GM20431 (cell line): ENCODE data around the gene SLA2.
"Not testable (repeated sequence)": the region's sequence is repeated elsewhere in the genome, so short reads cannot be mapped to it uniquely, and the experiment has no call there.

Experiments
- in situ Hi-C: fragments of 300-500 bp; cut with MseI, MboI; formaldehyde crosslinking; loops from one replicate; pipeline ENCODE4 v1.15.0; 2020; ENCODE audit warnings: low sequenced_read_pairs; ENCODE audit not compliant: unreplicated experiment

The SLA2 gene

DNA sequence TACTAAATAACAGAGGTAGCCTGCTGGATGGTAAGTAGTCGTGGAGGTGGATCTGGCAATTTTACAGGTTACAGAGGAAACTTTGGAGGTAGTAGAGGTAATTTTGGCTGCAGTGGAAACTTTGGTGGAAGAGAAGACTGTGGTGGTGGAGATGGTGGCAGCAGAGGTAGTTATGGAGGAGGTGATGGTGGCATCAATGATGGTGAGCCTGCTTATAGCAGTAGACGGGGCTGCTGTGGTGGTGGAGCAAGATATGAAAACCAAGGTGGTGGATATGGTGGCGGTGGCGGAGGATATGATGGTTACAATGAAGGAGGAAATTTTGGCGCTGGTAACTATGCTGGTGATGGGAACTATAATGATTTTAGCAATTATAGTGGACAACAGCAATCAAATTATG is 25.1 kb downstream of the SLA2 start:
- in situ Hi-C loops = no loop called here

DNA sequence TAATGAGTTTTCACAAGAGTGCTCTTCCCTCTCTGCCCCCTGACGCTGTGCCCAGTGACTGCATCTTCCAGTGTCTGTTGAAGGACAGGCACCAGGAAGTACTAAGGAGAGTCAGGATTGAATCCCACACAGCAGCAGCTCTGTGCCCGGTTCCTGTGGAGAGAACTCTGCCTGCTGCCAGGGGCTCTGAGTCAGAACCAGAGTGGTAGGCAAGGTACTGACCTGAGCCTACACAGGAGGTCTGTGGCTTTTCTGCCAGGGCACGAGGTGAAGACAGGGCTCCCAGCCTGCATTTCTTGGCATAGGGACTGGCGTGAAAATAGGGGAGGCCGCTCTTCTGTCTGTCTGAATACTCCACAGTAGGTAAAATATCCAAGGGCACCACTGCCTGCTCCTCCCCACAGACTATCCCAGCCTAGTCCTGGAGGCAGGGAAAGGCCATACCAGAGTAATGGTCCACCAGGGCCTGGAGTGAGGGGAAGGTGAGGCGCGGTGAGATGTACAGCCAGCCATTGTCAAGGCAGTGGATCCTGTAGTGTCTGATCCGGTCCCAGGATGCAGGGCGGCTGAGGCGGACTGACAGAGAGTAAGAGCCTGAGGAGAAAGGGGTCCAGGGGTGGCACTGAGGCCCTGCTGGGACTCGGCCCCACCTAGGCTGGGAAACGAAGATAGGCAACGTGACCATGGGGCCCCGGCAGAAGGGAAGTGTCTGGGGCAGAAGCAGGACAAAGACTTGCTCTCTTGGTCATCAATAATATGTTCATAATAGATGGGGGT is 31.0 kb downstream of the SLA2 start:
- in situ Hi-C loops = no loop called here

DNA sequence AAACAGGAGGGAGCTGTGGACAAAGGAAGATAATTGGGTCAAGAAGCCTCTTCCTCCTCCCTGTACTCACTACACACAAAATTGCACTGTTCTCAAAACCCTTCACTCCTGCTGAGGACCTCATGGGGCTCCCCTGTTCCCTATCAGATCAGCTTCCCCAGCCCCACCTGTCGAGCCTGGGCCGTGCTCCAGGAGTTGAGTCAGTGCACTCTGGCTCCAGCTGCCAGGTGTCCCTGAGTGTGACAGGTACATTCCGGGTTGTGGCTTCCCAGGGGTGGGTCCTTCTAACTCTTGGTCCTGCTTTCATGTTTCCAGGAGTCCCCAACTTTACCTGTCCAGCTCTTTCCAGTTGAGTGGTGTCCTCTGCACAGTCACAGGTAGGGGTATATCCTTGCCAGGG is 32.0 kb downstream of the SLA2 start:
- in situ Hi-C loops = no loop called here

DNA sequence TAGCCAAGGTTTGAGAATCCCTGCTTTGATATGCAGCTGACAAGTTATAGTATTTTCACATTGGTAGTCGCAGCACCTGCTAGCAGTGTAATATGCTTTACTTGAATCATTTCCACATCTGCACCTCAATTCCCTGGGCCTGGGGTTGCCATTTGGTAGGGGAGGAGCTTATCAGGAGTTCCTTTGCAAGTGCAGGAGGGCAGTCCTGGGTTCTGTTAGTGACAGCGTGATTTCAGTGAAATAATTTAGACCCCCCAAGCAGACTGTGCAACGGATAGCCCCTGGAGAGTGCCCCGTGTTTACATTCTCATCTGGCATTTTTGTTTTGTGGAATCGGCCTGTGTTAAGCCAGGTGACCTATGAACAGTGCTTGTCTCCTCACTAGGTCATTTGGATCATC is 34.4 kb downstream of the SLA2 start:
- in situ Hi-C loops = no loop called here

DNA sequence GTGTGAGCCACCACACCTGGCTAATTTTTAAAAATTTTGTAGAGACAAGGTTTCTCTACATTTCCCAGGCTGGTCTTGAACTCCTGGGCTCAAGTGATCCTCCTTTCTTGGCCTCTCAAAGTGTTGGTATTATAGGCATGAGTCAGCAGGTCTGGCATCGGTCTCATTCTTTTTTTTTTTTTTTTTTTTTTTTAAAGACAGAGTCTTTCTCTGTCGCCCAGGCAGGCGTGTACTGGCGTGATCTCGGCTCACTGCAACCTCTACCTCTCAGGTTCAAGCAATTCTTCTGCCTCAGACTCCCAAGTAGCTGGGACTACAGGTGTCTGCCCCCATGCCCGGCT is 37.6 kb downstream of the SLA2 start:
- in situ Hi-C loops = not testable (repeated sequence)

DNA sequence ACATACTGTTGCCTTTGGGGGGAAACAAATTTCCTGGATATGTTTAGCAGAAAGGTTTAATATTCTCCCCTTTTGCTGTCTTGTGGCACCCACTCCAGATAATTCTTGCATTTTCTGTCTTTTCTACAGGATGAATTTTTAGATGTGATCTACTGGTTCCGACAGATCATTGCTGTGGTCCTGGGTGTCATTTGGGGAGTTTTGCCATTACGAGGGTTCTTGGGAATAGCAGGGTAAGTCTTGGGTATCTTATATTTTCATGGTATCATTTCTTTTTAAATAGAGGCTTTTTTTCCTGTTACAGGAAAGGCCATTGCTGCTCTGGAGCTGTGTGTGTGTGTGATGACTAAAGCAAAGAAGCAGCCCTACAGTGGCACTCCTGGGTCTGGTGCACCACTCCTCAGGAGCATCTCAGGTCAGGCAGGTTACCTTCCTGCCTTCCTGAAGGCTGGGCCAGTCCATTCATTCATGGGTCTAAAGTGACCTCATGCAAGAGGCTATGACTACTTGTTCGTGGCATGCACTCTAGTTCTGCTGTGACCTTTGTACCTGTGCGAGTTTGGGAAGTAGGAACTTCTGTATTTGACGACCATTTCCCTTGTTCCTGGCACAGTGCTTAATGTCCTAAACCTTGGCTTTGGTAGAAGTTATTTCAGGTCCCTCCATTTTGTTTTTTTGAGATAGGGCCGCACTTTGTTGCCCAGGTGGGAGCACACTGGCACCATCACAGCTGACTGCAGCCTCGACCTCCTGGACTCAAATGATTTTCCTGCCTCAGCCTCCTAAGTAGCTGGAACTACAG is 38.2 kb downstream of the SLA2 start:
- in situ Hi-C loops = no loop called here

DNA sequence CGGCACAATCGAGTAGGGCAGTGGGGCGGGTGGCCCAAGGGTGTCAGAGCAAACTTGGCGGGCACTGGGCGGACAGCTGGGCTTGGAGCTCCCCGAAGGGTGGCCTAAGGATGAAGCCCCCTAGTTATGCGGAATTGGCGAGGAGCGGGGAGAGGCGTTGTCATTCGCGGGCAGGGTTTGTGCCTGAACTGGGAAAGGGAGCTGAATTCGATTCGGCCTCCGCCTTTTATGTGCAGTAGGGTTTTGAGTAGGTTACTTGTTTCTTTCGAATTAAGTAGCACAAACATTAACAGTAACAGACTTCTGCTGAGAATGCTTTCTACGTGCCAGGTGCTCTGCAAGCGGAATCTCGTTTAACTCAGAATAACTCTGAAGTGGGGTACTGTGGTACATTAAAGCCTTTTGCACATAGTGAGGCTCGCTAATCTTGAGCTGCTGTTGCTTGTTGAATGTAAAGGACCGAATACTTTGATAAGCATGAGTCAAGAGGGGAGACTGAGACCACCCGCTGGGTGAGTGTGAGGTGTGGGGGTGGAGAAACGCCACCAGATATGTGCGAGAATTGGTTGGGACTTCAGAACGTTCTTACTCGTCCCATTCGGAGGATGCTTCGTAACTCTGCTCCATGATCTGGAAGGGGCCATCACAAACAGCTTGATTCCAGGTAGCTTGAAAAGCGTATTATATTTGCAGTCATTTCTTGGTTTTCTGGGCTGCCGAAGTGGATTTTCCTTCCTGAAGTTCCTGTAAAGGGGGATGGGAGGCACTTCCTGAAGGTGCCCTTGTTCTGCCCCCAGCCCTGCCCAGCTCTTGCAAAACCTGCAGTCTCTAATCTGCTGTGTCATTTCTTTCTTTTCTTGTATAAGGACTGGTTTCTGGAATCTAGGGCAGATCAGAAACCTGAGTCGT is 39.6 kb downstream of the SLA2 start:
- in situ Hi-C loops = no loop called here

DNA sequence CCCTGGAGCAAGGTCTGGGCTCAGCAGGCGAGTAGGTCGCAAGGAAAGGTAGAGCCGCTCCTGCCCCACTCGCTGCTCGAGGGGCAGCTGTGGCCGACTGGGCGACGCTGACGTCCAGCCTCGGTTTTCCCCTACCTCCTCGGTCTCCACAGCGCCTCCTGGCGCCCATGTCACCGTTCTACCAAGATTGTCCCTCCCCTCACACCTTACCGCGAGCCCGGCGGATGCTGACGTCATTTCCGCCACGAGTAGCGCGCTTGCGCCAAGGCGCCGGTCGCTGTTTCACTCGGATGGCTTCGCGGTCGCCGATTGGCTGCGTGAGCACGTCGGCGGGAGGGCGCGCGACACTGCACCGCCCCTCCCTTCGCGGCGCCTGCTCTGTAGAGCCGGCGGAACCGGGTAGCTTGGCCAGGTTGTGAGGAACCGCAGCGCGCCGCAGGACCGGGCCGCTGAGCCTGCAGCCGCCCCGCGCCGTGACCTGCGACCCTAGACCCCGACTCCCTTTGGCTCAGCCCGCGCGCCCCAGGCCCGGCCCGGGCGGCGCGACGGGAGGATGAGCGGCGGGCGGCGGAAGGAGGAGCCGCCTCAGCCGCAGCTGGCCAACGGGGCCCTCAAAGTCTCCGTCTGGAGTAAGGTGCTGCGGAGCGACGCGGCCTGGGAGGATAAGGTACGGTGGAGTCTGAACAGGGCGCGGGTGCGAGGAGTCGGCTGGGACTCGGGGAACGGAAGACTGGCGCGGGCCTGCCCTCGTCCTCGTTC is 40.4 kb downstream of the SLA2 start, which contains the start of gene RAB5IF:
Gene RAB5IF (plus strand): TSS at position 381 of the 759 bp plus-strand sequence. CDS start 173 bp downstream, at position 554.
- in situ Hi-C loops = no loop called here

DNA sequence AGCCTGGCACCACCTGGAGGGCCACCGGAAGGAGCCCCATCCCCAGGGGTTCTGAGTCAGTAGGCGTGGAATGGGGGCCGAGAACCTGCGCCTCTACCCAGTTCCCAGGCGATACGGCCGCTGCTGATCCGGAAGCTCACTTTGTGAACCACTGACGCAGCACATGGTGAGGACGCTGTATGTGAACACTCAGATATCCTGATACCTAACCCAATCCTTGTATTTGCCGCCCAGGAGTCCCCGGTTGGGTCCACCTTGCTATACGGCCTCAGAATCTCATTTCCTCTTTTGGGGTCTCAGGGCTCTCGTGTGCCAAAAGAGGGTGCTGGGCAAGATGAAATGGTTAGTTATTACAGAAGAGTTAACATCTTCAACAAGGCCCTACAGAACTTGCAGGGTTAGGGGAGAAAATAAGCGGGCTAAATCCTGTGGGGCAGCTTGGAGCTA is 41.0 kb downstream of the SLA2 start:
- in situ Hi-C loops = no loop called here

DNA sequence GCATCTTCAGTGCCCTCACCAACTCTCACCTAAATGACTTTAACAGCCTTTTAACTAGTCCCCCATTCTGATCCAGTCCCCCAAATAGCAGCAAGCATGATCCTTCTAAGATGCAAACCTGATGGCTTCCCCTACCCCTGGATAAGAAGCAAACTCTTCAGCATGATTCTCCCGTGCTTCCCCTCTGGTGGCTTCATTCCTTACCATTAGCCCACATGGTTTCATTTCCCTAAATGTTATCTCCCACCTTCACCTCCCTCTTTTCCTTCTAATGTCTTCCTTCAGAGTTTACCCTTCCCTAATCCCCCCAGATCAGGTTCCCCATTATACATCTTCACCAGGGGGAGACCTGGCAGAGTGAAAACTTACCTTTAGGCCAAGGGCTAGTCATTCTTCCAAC is 44.5 kb downstream of the SLA2 start:
- in situ Hi-C loops = no loop called here

DNA sequence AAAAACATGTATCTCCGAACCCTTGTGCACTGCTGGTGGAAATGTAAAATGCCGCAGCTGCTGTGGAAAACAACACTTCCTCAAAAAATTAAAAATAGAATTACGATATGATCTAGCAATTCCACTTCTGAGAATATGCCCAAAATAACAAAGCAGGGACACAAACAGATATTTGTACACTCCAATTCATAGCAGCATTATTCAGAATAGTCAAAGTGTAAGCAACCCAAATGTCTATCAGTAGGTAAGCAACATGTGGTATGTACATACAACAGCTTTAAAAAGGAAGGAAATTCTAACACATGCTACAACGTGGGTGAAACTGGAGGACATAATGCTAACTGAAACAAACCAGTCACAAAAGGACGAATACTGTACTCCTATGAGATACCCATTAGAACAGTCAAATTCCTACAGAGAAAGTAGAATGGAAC is 46.1 kb downstream of the SLA2 start:
- in situ Hi-C loops = no loop called here

DNA sequence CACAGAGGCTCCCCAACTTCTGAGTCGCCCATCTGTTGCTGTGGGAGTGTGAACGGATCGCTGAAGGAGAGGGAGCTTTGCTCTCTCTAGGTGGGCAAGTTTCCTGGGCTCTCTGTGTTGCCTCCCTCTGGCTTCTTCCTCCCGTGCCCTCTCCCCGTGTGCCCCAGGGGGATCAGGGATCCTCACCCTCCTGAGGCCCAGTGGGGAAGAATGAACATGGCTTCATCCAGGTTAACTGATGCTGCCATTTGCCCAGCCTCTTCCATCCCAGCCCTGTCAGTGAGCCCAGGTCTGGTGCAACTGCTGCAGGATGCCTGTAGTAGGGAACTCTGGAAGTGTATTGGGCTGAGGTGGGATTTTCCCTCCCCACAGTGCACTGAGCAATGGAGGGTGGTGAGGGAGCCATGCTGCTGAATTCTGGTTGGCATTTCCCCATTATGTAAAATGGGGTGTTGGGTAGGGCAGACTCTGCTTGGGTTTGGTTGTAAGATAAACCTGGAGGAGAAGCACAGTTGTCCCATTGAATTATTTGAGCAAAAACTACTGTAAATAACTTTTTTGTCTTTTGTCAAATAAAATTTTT is 52.6 kb downstream of the SLA2 start:
- in situ Hi-C loops = no loop called here

DNA sequence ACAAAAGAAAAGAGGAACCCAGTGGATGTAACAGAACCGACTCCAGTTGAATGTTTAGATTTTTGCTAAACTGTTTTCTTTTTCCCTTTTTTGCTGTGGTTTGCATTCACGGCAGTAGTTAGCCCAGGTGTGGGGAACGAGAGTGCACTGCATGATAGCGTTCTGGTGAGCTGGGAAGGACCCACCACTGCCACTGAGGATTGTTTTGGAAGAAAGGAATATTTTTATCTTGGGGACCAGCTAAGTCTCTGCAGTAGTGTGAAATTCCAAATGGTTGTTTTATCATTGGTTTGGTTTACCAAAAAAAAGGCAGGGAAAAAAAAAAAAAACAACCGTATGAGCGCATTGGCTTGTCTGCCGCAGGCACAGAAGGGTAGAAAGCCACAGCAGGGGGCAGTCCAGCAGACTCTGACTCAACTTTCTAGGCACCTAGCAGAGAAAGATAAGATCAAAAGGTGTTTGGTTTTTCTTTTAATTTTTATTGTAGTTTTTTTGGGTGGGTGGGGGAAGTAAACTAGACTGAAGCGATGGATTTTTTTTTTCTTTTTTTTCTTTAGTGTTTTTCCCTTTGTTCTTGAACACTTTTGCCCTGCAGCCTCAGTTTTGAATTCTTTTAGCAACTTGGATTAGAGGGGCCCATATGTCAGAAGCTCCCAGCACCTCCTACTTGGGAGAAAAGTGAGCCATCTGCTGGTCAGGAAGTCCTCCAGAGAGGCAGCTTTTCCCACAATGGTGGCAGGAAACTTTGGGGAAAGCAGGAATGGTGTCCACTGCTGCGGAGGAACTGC is 53.9 kb downstream of the SLA2 start:
- in situ Hi-C loops = no loop called here

DNA sequence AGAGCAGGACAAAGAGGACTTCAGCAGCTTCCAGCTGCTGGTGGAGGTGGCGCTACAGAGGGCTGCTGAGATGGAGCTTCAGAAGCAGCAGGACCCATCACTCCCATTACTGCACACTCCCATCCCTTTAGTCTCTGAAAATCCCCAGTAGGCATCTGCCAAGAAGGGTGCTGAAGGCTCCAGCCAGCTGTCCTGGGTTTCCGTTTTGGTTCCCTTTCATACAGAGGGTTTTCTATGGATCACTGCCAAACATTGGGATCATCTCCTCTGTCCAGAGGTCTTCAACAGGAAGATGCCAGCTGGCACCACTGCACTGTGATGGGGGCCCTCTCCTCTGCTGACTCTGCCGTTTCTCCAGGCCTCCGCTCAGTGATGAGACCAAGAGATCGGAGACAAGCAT is 54.7 kb downstream of the SLA2 start:
- in situ Hi-C loops = no loop called here

DNA sequence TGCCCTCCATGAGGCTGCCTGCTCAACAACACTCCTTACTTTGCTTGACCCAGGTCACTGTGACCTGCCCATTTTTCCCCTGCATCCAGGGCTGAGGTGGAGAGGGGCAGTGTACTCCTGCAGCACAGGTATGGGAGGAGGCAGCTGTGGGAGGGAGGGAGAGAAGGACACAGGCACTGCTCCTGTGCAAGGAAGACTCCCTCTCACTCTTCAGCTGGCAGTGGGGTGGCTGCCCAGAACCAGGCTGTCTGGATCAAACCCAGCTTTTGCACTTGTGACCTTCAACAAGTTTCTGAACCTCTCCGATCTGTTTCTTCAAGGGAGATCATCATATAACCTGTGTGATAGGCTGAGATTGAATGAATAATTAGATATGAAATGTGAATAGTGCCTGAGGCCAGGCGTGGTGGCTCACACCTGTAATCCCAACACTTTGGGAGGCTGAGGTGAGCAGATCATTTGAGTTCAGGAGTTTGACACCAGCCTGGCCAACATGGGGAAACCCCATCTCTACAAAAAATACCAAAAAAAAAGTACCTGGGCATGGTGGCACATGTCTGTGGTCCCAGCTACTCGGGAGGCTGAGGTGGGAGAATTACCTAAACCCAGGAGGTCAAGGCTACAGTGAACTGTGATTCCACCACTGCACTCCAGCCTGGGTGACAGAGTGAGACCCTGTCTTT is 58.5 kb downstream of the SLA2 start:
- in situ Hi-C loops = no loop called here

DNA sequence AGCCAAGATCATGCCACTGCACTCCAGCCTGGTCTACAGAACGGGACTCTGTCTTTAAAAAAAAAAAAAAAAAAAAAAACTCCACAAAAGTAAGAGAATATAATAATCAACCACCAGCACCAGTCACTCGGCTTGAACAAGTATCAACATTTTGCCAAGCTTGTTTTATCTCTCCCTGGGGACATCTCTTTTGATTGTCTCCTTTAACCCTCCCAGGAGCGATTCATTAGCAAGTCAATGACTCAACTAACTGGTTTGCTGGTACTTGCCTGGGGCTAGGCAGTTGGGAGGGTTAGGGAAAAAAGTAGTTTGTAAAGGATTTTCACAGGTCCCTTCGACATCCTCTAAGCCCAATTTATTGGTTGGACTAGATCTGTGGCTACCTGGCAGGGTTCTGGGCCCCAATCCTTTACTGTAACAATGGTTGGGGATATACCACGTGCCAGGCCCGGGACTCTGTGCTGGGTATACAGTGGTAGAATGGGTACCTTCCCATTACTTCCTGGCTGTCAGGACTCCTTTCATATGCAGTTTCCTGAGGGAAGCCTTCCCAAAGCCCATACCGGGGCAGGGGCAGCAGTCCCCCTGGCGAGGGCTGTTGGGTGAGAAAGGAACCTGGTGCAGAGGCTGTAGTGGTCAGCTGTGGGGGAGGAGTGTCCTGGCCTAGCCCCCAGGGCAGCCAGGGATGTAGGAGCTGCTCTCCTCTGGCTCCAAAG is 60.4 kb downstream of the SLA2 start:
- in situ Hi-C loops = no loop called here

DNA sequence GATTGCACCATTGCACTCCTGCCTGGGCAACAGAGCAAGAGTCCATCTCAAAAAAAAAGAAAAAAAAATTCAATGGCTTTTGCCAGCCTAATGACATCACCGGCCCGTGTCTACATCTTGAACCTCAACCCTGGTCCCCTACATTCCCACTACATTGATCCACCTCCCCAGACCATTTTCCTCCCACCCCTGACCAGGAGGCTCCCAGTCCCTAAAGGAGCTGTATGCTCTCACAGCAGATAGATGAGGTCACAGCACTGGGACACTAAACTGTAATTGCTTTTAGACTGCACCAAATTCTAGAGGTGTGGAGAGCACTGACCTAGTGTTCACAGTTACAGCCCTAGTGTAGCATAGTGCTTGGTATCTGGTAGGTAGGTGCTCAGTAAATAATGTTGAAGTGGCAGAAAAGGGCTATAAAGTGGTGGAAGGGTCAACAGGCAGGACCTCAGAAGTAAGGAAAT is 61.9 kb downstream of the SLA2 start:
- in situ Hi-C loops = no loop called here
